H1 (cell line): Measurements from ENCODE around the gene BRAP. TPM values are rescaled to one million over a fixed set of nuclear protein-coding genes. Genes with fewer than 3 reads are reported as not detected.
A peak's percentile ranks its signal among the peaks of the same experiment; 100 is the strongest.

Experiments used
- CTCF ChIA-PET: fragments of 300-600 bp; sonication (Branson Sonifier 250); formaldehyde crosslinking; loops from one replicate; lab custom pipeline; 2021; ENCODE audit not compliant: partially characterized antibody; lab: Charles Lee
- POLR2A ChIA-PET: fragments of 300-600 bp; sonication (Branson Sonifier 250); formaldehyde crosslinking; loops from one replicate; lab custom pipeline; 2021; ENCODE audit warnings: inconsistent platforms; ENCODE audit not compliant: partially characterized antibody; lab: Charles Lee
- DNase-seq, 2 experiments: peaks; one replicate each; pipeline versions ENCODE4 v3.0.0 to v3.0.0-alpha.2; 2010 to 2022; ENCODE audit warnings: low spot score in 2 of 2, low read depth in 1 of 2, mixed read lengths in 1 of 2
- FAIRE-seq: peaks from 2 replicates; lab custom pipeline; 2011; peaks lifted over from hg19 to GRCh38; lab: Jason Lieb, UNC
- H2AFZ ChIP-seq: 2 replicates; pipeline ENCODE4 v1.8.1; 2012; ENCODE audit warnings: low read length, inconsistent platforms
- H2AK5ac ChIP-seq: 2 replicates; pipeline ENCODE4 v1.6.1; 2013; ENCODE audit warnings: low read depth, low read length
- H2BK120ac ChIP-seq: replicated peaks from 2 replicates; pipeline ENCODE3; 2013; ENCODE audit warnings: low read depth, low read length, inconsistent platforms
- H2BK12ac ChIP-seq: 2 replicates; pipeline ENCODE4 v1.6.1; 2013; ENCODE audit warnings: low read depth, low read length
- H2BK15ac ChIP-seq: 2 replicates; pipeline ENCODE4 v1.6.1; 2013; ENCODE audit warnings: low read length
- H2BK20ac ChIP-seq: 2 replicates; pipeline ENCODE4 v1.6.1; 2013; ENCODE audit warnings: low read length
- H2BK5ac ChIP-seq: 2 replicates; pipeline ENCODE4 v1.6.1; 2013; ENCODE audit warnings: low read depth, low read length
- H3K14ac ChIP-seq: 2 replicates; pipeline ENCODE4 v1.6.1; 2013; ENCODE audit warnings: inconsistent platforms; ENCODE audit not compliant: insufficient read length
- H3K18ac ChIP-seq: 2 replicates; pipeline ENCODE4 v1.6.1; 2013; ENCODE audit warnings: low read length; ENCODE audit errors: extremely low read depth
- H3K23ac ChIP-seq: 2 replicates; pipeline ENCODE4 v1.6.1; 2013; ENCODE audit warnings: inconsistent platforms; ENCODE audit not compliant: insufficient read length
- H3K23me2 ChIP-seq: 2 replicates; pipeline ENCODE4 v1.6.1; 2013; ENCODE audit warnings: low read depth, low read length
- H3K27ac ChIP-seq: 2 replicates; pipeline ENCODE4 v1.6.1; 2011; ENCODE audit warnings: low read depth, low read length, inconsistent platforms
- H3K27me3 ChIP-seq, 4 experiments: replicated peaks in 1 of 4; 1 replicate in 1 of 4; 2 replicates in 3 of 4; pipeline versions ENCODE4 v1.6.1 to v1.8.1; 2011 to 2013; ENCODE audit warnings: low read length in 3 of 4, mild to moderate bottlenecking in 3 of 4, inconsistent platforms in 2 of 4, mixed read lengths in 2 of 4, moderate library complexity in 1 of 4; ENCODE audit not compliant: control insufficient read depth in 3 of 4, insufficient read depth in 3 of 4; ENCODE audit errors: extremely low read depth in 1 of 4
- H3K36me3 ChIP-seq, 4 experiments: 2 replicates each; pipeline versions ENCODE4 v1.6.1 to v1.8.1; 2011 to 2013; ENCODE audit warnings: mild to moderate bottlenecking in 4 of 4, low read length in 3 of 4, moderate library complexity in 2 of 4, control low read depth in 1 of 4, inconsistent platforms in 1 of 4; ENCODE audit not compliant: insufficient read depth in 4 of 4, control insufficient read depth in 2 of 4
- H3K4ac ChIP-seq: replicated peaks from 2 replicates; pipeline ENCODE3; 2013; ENCODE audit warnings: low read length, low read depth, mixed read lengths, inconsistent platforms; ENCODE audit not compliant: insufficient read length
- H3K4me1 ChIP-seq, 4 experiments: replicated peaks in 1 of 4; 1 replicate in 1 of 4; 2 replicates in 3 of 4; pipeline versions ENCODE4 v1.6.1 to v1.8.1; 2011 to 2013; ENCODE audit warnings: low read length in 3 of 4, inconsistent platforms in 2 of 4, mixed read lengths in 1 of 4; ENCODE audit not compliant: insufficient read depth in 4 of 4, control insufficient read depth in 3 of 4
- H3K4me2 ChIP-seq, 2 experiments: 2 replicates each; pipeline versions ENCODE4 v1.6.1 to v1.8.1; 2011 to 2013; ENCODE audit warnings: low read depth in 2 of 2, low read length in 2 of 2, control low read depth in 1 of 2, inconsistent platforms in 1 of 2, mild to moderate bottlenecking in 1 of 2; ENCODE audit not compliant: insufficient read depth in 1 of 2
- H3K4me3 ChIP-seq, 4 experiments: fragments of 200-600, 300-600 bp in 1 of 4; sonication (generic), shearing (Covaris generic), sonication (Bioruptor Twin) in 1 of 4; 2 replicates each; pipeline versions ENCODE4 v1.5.1 to v1.8.1; 2011 to 2016; ENCODE audit warnings: low read length in 4 of 4, low read depth in 3 of 4, control low read depth in 2 of 4, inconsistent platforms in 2 of 4, mild to moderate bottlenecking in 2 of 4, mixed read lengths in 1 of 4, moderate library complexity in 1 of 4; ENCODE audit not compliant: insufficient read depth in 2 of 4; ENCODE audit errors: extremely low read depth in 1 of 4
- H3K56ac ChIP-seq: replicated peaks from 2 replicates; pipeline ENCODE3; 2013; ENCODE audit warnings: low read depth, mild to moderate bottlenecking, mixed read lengths, low read length, inconsistent platforms; ENCODE audit not compliant: insufficient read length
- H3K79me1 ChIP-seq: 2 replicates; pipeline ENCODE4 v1.6.1; 2013; ENCODE audit warnings: low read depth, low read length, control low read depth
- H3K79me2 ChIP-seq, 2 experiments: 2 replicates each; pipeline versions ENCODE4 v1.6.1 to v1.8.1; 2012 to 2013; ENCODE audit warnings: low read length in 2 of 2, mild to moderate bottlenecking in 2 of 2, inconsistent platforms in 1 of 2; ENCODE audit not compliant: insufficient read depth in 2 of 2, control insufficient read depth in 1 of 2
- H3K9ac ChIP-seq, 4 experiments: replicated peaks in 1 of 4; 1 replicate in 1 of 4; 2 replicates in 3 of 4; pipeline versions ENCODE4 v1.6.1 to v1.8.1; 2011 to 2013; ENCODE audit warnings: low read depth in 3 of 4, low read length in 3 of 4, control low read depth in 2 of 4, mild to moderate bottlenecking in 2 of 4, moderate library complexity in 2 of 4, inconsistent platforms in 1 of 4; ENCODE audit errors: extremely low read depth in 1 of 4
- H3K9me3 ChIP-seq, 2 experiments: 2 replicates each; pipeline versions ENCODE4 v1.6.1 to v1.8.1; 2012 to 2013; ENCODE audit warnings: mild to moderate bottlenecking in 2 of 2, moderate library complexity in 2 of 2, control low read depth in 1 of 2, inconsistent platforms in 1 of 2, low read depth in 1 of 2, low read length in 1 of 2, mixed read lengths in 1 of 2; ENCODE audit not compliant: insufficient read depth in 2 of 2
- H4K20me1 ChIP-seq, 2 experiments: replicated peaks in 1 of 2; 2 replicates each; pipeline versions ENCODE3 to v1.8.1; 2011 to 2013; ENCODE audit warnings: inconsistent platforms in 2 of 2, low read length in 2 of 2, mild to moderate bottlenecking in 1 of 2; ENCODE audit not compliant: insufficient read depth in 2 of 2, control insufficient read depth in 1 of 2
- H4K5ac ChIP-seq: 2 replicates; pipeline ENCODE4 v1.6.1; 2013; ENCODE audit warnings: low read length, low read depth, mixed read lengths, inconsistent platforms; ENCODE audit not compliant: insufficient read length
- H4K8ac ChIP-seq: 2 replicates; pipeline ENCODE4 v1.8.0; 2013; ENCODE audit warnings: mild to moderate bottlenecking, moderate library complexity, low read length, inconsistent platforms; ENCODE audit not compliant: insufficient read depth; ENCODE audit errors: extremely low read depth
- H4K91ac ChIP-seq: replicated peaks from 2 replicates; pipeline ENCODE3; 2013; ENCODE audit warnings: low read length, mixed read lengths, inconsistent platforms; ENCODE audit not compliant: insufficient read length
- BCL11A ChIP-seq, 2 experiments: IDR thresholded peaks; one replicate each; pipeline ENCODE4 v1.6.1; 2011; ENCODE audit warnings: low read depth in 2 of 2, low read length in 2 of 2, mild to moderate bottlenecking in 2 of 2
- CBX5 ChIP-seq: fragments of 300-800, 300-1000 bp; sonication (generic); IDR thresholded peaks from 2 replicates; pipeline ENCODE4 v1.7.1; 2016; ENCODE audit warnings: antibody characterized with exemption, low read length, low read depth
- CREB1 ChIP-seq: IDR thresholded peaks from 2 replicates; pipeline ENCODE4 v1.6.1; 2012; ENCODE audit warnings: inconsistent platforms
- EP300 ChIP-seq, 2 experiments: IDR thresholded peaks; 1 replicate in 1 of 2; 2 replicates in 1 of 2; pipeline ENCODE4 v1.6.1; 2011 to 2012; ENCODE audit warnings: low read depth in 2 of 2, low read length in 2 of 2, mild to moderate bottlenecking in 2 of 2, borderline replicate concordance in 1 of 2, inconsistent platforms in 1 of 2, moderate library complexity in 1 of 2
- KDM4A ChIP-seq: IDR thresholded peaks from one replicate; pipeline ENCODE4 v1.7.1; 2012; ENCODE audit warnings: low read depth, mild to moderate bottlenecking, moderate library complexity, low read length, inconsistent platforms; ENCODE audit not compliant: severe bottlenecking
- SAP30 ChIP-seq: fragments of 300-600 bp; sonication (generic); IDR thresholded peaks from 2 replicates; pipeline ENCODE4 v1.7.1; 2012; ENCODE audit warnings: low read length, moderate library complexity, mild to moderate bottlenecking, inconsistent platforms; ENCODE audit not compliant: insufficient read depth, insufficient replicate concordance
- SP4 ChIP-seq: IDR thresholded peaks from 2 replicates; pipeline ENCODE4 v1.6.1; 2012; ENCODE audit warnings: low read length, inconsistent platforms
- USF2 ChIP-seq: IDR thresholded peaks from 2 replicates; pipeline ENCODE4 v1.6.1; 2011; ENCODE audit warnings: low read length, improper control_type of control experiment
- WGBS, 2 experiments: shearing (Covaris generic) in 1 of 2; methylation state at CpG; one replicate each; pipeline versions ENCODE4 v1.1.6 to v1.1.7; 2013 to 2015; ENCODE audit warnings: low lambda C conversion rate in 2 of 2, mixed read lengths in 2 of 2, inconsistent platforms in 1 of 2, low coverage in 1 of 2, missing lambda C conversion rate in 1 of 2; ENCODE audit not compliant: insufficient replicate concordance in 2 of 2, insufficient coverage in 1 of 2, insufficient read length in 1 of 2; ENCODE audit errors: extremely low coverage in 1 of 2, missing lambda C conversion rate in 1 of 2; 5-methylcytosine and 5-hydroxymethylcytosine counted together
- polyA plus RNA-seq, 7 experiments: library from polyadenylated mRNA; depleted of rRNA in 3 of 7; stranded (reverse) in 5 of 7; unstranded in 2 of 7; fragments of >200 nt in 5 of 7; fragments of 200-250 nt in 2 of 7; gene quantifications; 1 replicate in 5 of 7; 2 replicates in 1 of 7; 4 replicates in 1 of 7; pipeline versions ENCODE4 v1.2.1 to v1.2.3, GENCODE V29; 2011 to 2013; ENCODE audit warnings: missing spikeins in 2 of 7, mixed read lengths in 2 of 7
- total RNA-seq: library from RNA; stranded (reverse); fragmentation: NEBNext Ultra II Directional; extraction: Animal tissue kit (Norgen Biotek cat#: 25700); gene quantifications from 2 replicates; pipeline ENCODE4 v1.2.1, GENCODE V29; 2021

BRAP gene
- total and polyA plus RNA-seq, 2 of the 8 experiments (the other 6 are each of a cell fraction or from before 2014, with no cell fraction given), result 12.8 to 22.2 TPM

GRCh38 chr12:111597831-111598636, 87.7 kb downstream of the BRAP start:
- Histone ChIP-seq H3K4ac (no peak overlapping the region), H2BK12ac (no peak overlapping the region), H4K5ac (peak overlapping the region; percentile 88), H2AK5ac (no peak overlapping the region), H3K27me3 (no peaks in the 10 kb centered on the region), H2AFZ (no peak overlapping the region), H3K14ac (no peak overlapping the region), H3K4me3 (peak overlapping the region; percentile 89 to 94 (median 90)), H2BK120ac (no peak overlapping the region), H3K56ac (peak overlapping the region; percentile 16), H3K4me1 (peaks cover 0 to 6% (median 1%) of the 10 kb centered on the region in 4 experiments; a peak in 4 of 7 replicates), H3K27ac (no peak overlapping the region), H3K9ac (peak overlapping the region; percentile 51 to 73 (median 54)), H3K4me2 (peak overlapping the region; percentile 91 to 96), H3K79me1 (no peaks in the 10 kb centered on the region), H3K36me3 (no peaks in the 10 kb centered on the region), H3K23ac (no peak overlapping the region), H2BK20ac (no peak overlapping the region), H4K8ac (peak overlapping the region; percentile 75; the same call in 1 of the 2 replicates), H3K23me2 (peaks cover 15% of the 10 kb centered on the region), H2BK15ac (no peak overlapping the region), H4K91ac (peak overlapping the region; percentile 74), H2BK5ac (peak overlapping the region; percentile 75; the same call in 1 of the 2 replicates), H4K20me1 (peaks cover 0 to 20% of the 10 kb centered on the region in 2 experiments), H3K79me2 (peaks cover 4 to 54% of the 10 kb centered on the region in 2 experiments), H3K18ac (peak overlapping the region; percentile 83), H3K9me3 (no peaks in the 10 kb centered on the region)
- FAIRE-seq (no peak), DNase-seq (peak in 1 of 2 experiments; percentile 71)
- CTCF ChIA-PET, result no interaction called here
- POLR2A ChIA-PET, result interaction anchor here (1.0 to 1.6 kb wide), 2 partner anchors 19 to 184 kb away, joined by 3 read pairs; no protein-coding TSS in a partner anchor
- 3% methylated on average over 36 of the region's 67 CpGs; no CpG with 5 or more reads in 1 of the 2 experiments for WGBS, 2 experiments
- TF ChIP-seq KDM4A (peak; percentile 63), SAP30 (no peak), EP300 (IDR thresholded peaks at IDR 0.05; ENCODE audit: borderline replicate concordance in 1 of 2, low read depth in 2 of 2, low read length in 2 of 2) (no peak), USF2 (no peak), SP4 (no peak), CREB1 (no peak; the same call in 1 of the 2 replicates), CBX5 (no peak), BCL11A (IDR thresholded peaks at IDR 0.05; ENCODE audit: low read depth in 2 of 2, low read length in 2 of 2) (no peak)
